ENCODE measurements around the gene GPR152.

DNA sequence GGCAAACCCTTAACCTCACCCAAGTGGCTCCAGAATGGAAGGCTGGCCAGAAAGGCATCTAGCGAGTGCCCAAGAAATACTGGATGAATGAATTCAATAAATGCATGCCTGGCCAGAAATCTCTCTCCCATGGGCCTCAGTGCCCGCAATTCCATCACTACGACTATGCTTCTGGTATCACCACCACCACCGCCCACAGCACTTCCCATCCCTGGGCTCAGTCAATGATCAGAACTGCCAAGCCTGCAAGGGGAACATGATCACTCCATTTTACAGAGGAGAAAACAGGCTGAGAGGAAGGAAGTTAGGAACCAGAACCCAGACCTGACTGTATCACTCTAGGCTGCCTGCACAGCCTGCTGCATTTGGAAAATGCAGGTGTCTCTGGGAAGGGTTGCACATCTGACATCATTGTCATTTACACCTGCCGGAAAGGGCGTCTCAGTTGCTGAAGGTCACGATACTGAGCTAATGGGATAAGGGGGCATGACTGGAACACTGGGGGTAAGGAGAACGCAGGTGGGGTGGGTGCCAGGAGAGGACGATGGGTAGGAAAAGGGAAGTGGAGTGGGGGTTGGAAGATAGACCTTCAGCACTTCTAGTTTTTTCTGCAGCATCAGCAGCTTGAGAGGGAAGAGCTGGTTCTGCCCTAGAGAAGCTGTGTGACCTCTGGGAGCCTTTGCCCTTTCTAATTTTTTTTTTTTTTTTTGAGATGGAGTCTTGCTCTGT lies 3.2 kb downstream of the GPR152 start:
- TF ChIP-seq, protein P1, sequence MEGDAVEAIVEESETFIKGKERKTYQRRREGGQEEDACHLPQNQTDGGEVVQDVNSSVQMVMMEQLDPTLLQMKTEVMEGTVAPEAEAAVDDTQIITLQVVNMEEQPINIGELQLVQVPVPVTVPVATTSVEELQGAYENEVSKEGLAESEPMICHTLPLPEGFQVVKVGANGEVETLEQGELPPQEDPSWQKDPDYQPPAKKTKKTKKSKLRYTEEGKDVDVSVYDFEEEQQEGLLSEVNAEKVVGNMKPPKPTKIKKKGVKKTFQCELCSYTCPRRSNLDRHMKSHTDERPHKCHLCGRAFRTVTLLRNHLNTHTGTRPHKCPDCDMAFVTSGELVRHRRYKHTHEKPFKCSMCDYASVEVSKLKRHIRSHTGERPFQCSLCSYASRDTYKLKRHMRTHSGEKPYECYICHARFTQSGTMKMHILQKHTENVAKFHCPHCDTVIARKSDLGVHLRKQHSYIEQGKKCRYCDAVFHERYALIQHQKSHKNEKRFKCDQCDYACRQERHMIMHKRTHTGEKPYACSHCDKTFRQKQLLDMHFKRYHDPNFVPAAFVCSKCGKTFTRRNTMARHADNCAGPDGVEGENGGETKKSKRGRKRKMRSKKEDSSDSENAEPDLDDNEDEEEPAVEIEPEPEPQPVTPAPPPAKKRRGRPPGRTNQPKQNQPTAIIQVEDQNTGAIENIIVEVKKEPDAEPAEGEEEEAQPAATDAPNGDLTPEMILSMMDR (IDR thresholded peaks at IDR 0.05) = no peak
- TF ChIP-seq, protein P2, sequence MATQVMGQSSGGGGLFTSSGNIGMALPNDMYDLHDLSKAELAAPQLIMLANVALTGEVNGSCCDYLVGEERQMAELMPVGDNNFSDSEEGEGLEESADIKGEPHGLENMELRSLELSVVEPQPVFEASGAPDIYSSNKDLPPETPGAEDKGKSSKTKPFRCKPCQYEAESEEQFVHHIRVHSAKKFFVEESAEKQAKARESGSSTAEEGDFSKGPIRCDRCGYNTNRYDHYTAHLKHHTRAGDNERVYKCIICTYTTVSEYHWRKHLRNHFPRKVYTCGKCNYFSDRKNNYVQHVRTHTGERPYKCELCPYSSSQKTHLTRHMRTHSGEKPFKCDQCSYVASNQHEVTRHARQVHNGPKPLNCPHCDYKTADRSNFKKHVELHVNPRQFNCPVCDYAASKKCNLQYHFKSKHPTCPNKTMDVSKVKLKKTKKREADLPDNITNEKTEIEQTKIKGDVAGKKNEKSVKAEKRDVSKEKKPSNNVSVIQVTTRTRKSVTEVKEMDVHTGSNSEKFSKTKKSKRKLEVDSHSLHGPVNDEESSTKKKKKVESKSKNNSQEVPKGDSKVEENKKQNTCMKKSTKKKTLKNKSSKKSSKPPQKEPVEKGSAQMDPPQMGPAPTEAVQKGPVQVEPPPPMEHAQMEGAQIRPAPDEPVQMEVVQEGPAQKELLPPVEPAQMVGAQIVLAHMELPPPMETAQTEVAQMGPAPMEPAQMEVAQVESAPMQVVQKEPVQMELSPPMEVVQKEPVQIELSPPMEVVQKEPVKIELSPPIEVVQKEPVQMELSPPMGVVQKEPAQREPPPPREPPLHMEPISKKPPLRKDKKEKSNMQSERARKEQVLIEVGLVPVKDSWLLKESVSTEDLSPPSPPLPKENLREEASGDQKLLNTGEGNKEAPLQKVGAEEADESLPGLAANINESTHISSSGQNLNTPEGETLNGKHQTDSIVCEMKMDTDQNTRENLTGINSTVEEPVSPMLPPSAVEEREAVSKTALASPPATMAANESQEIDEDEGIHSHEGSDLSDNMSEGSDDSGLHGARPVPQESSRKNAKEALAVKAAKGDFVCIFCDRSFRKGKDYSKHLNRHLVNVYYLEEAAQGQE (IDR thresholded peaks at IDR 0.05) = no peak
- TF ChIP-seq NFE2L2 (conservative IDR thresholded peaks at IDR 0.05; ENCODE audit: low read length) (no peak), POLR2A (IDR thresholded peaks at IDR 0.05; ENCODE audit: low read length) (no peak), KDM5A (IDR thresholded peaks at IDR 0.05) (no peak), ZFP36 (IDR thresholded peaks at IDR 0.05; ENCODE audit: borderline replicate concordance, partially characterized antibody) (no peak), KDM1A (IDR thresholded peaks at IDR 0.05; ENCODE audit: low read depth) (no peak), NPAS2 (CRISPR knock-in tag; IDR thresholded peaks at IDR 0.05; ENCODE audit: borderline replicate concordance) (no peak), EHMT2 (IDR thresholded peaks at IDR 0.05; ENCODE audit: low read depth) (no peak), EP300 (IDR thresholded peaks at IDR 0.05) (no peak), CHD4 (IDR thresholded peaks at IDR 0.05; ENCODE audit: borderline replicate concordance) (no peak)
- TF ChIP-seq, protein P3, sequence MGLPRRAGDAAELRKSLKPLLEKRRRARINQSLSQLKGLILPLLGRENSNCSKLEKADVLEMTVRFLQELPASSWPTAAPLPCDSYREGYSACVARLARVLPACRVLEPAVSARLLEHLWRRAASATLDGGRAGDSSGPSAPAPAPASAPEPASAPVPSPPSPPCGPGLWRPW (IDR thresholded peaks at IDR 0.05) = no peak

All from A549 (cell line).